BE2C (cell line): ENCODE data around the gene KATNBL1.
"Not testable (repeated sequence)": the region's sequence is repeated elsewhere in the genome, so short reads cannot be mapped to it uniquely, and the experiment has no call there.

ENCODE experiments used
- DNase-seq: peaks from one replicate; pipeline ENCODE4 v3.0.0-alpha.2; 2020
- H3K27me3 ChIP-seq: fragments of 250-450 bp; sonication (Bioruptor Pico); 2 replicates; pipeline ENCODE4 v1.5.1; 2020; ENCODE audit warnings: mild to moderate bottlenecking
- H3K36me3 ChIP-seq: fragments of 250-450 bp; sonication (Bioruptor Pico); 2 replicates; pipeline ENCODE4 v1.5.1; 2020; ENCODE audit warnings: mild to moderate bottlenecking
- H3K4me1 ChIP-seq: fragments of 250-450 bp; sonication (Bioruptor Pico); 2 replicates; pipeline ENCODE4 v1.5.1; 2020
- H3K4me3 ChIP-seq: 2 replicates; pipeline ENCODE4 v1.5.1; 2011; ENCODE audit warnings: low read depth, low read length
- H3K9me3 ChIP-seq: fragments of 250-450 bp; sonication (Bioruptor Pico); 2 replicates; pipeline ENCODE4 v1.5.1; 2020
- CTCF ChIP-seq: IDR thresholded peaks from 2 replicates; pipeline ENCODE4 v1.5.1; 2012; ENCODE audit warnings: mild to moderate bottlenecking, low read depth, low read length

Gene KATNBL1

GRCh38 chr15:34126522-34126921 lies 83.4 kb downstream of the KATNBL1 start:
- no peak for TF ChIP-seq CTCF

GRCh38 chr15:34125945-34126344 lies 84.0 kb downstream of the KATNBL1 start:
- H3K36me3 ChIP-seq = no peaks in the 10 kb centered on the region
- no peak overlapping the region for H3K4me3 ChIP-seq
- H3K27me3 ChIP-seq = no peaks in the 10 kb centered on the region; the same call in 1 of the 2 replicates
- no peak for TF ChIP-seq CTCF
- no peak for DNase-seq
- H3K4me1 ChIP-seq = no peaks in the 10 kb centered on the region
- no peaks in the 10 kb centered on the region for H3K9me3 ChIP-seq

More at GRCh38 chr15:34126522-34126921, 83.4 kb downstream of the KATNBL1 start:
- H3K36me3 ChIP-seq = no peaks in the 10 kb centered on the region
- no peaks in the 10 kb centered on the region for H3K4me1 ChIP-seq
- H3K9me3 ChIP-seq = no peaks in the 10 kb centered on the region
- no peak for DNase-seq
- no peaks in the 10 kb centered on the region; the same call in 1 of the 2 replicates for H3K27me3 ChIP-seq
- H3K4me3 ChIP-seq = no peak overlapping the region

- DNase-seq = no peak
- H3K27me3 ChIP-seq = no peaks in the 10 kb centered on the region; the same call in 1 of the 2 replicates
- no peaks in the 10 kb centered on the region for H3K36me3 ChIP-seq
- H3K4me1 ChIP-seq = no peaks in the 10 kb centered on the region
- H3K9me3 ChIP-seq = no peaks in the 10 kb centered on the region
- no peak overlapping the region for H3K4me3 ChIP-seq
- TF ChIP-seq CTCF = no peak
Observed at GRCh38 chr15:34124651-34125050, 85.2 kb downstream of the KATNBL1 start.

- H3K9me3 ChIP-seq = no peaks in the 10 kb centered on the region
- H3K36me3 ChIP-seq = no peaks in the 10 kb centered on the region
- no peak overlapping the region for H3K4me3 ChIP-seq
- no peak for TF ChIP-seq CTCF
- H3K4me1 ChIP-seq = no peaks in the 10 kb centered on the region
- no peaks in the 10 kb centered on the region; the same call in 1 of the 2 replicates for H3K27me3 ChIP-seq
- DNase-seq = no peak
Observed at GRCh38 chr15:34122771-34123183, 87.1 kb downstream of the KATNBL1 start.

GRCh38 chr15:34121786-34122185 lies 88.1 kb downstream of the KATNBL1 start:
- DNase-seq, H3K36me3 ChIP-seq, H3K9me3 ChIP-seq, H3K4me1 ChIP-seq, H3K4me3 ChIP-seq, H3K27me3 ChIP-seq: not testable (repeated sequence)

- H3K36me3 ChIP-seq, H3K9me3 ChIP-seq, H3K4me3 ChIP-seq, H3K27me3 ChIP-seq, DNase-seq, H3K4me1 ChIP-seq: not testable (repeated sequence)
Observed at GRCh38 chr15:34120420-34120819, 89.5 kb downstream of the KATNBL1 start.

- no peak for TF ChIP-seq CTCF
- no peaks in the 10 kb centered on the region for H3K36me3 ChIP-seq
Observed at GRCh38 chr15:34119291-34119690, 90.6 kb downstream of the KATNBL1 start.

More at GRCh38 chr15:34119291-34119690, 90.6 kb downstream of the KATNBL1 start:
- Histone ChIP-seq H3K4me3 (no peak overlapping the region), H3K4me1 (no peaks in the 10 kb centered on the region), H3K27me3 (no peaks in the 10 kb centered on the region), H3K9me3 (no peaks in the 10 kb centered on the region)
- no peak for DNase-seq
